22Rv1 (cell line): ENCODE results near the gene MSLN.

ENCODE experiments used
- ZFX ChIP-seq: fragments of 450-650 bp; IDR thresholded peaks from 2 replicates; pipeline ENCODE4 v1.6.1; 2017; ENCODE audit warnings: antibody characterized with exemption, borderline replicate concordance
- TF ChIP-seq, protein P1 (sequence below): fragments of 450-650 bp; IDR thresholded peaks from 2 replicates; pipeline ENCODE4 v1.5.1; 2017; ENCODE audit warnings: mild to moderate bottlenecking

DNA sequence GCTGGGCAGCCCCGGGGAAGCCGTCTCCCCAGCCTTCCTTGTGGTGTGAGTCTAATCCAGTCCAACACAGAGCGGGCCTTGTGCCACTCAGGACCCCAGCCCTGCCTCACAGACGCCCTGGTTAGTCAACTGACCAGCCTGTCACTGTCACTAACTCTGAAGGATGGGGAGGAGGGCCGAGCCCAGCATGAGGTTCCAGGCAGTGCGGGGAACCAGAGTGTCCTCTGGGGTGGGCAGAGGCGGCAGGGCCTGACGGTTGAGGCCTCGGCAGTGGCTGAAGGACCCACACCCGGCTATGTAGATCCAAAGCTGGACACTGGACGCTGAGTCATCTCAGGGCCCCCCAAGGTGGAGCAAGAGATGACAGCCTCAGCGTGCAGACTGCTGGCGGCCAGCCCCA is 19.0 kb downstream of the MSLN start:
- TF ChIP-seq, protein P1, sequence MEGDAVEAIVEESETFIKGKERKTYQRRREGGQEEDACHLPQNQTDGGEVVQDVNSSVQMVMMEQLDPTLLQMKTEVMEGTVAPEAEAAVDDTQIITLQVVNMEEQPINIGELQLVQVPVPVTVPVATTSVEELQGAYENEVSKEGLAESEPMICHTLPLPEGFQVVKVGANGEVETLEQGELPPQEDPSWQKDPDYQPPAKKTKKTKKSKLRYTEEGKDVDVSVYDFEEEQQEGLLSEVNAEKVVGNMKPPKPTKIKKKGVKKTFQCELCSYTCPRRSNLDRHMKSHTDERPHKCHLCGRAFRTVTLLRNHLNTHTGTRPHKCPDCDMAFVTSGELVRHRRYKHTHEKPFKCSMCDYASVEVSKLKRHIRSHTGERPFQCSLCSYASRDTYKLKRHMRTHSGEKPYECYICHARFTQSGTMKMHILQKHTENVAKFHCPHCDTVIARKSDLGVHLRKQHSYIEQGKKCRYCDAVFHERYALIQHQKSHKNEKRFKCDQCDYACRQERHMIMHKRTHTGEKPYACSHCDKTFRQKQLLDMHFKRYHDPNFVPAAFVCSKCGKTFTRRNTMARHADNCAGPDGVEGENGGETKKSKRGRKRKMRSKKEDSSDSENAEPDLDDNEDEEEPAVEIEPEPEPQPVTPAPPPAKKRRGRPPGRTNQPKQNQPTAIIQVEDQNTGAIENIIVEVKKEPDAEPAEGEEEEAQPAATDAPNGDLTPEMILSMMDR = no peak
- TF ChIP-seq ZFX = no peak
